ENCODE data around the gene IHH.

GRCh38 chr2:219057709-219058540 is 2.8 kb downstream of the IHH start:
- TF ChIP-seq, protein P1, sequence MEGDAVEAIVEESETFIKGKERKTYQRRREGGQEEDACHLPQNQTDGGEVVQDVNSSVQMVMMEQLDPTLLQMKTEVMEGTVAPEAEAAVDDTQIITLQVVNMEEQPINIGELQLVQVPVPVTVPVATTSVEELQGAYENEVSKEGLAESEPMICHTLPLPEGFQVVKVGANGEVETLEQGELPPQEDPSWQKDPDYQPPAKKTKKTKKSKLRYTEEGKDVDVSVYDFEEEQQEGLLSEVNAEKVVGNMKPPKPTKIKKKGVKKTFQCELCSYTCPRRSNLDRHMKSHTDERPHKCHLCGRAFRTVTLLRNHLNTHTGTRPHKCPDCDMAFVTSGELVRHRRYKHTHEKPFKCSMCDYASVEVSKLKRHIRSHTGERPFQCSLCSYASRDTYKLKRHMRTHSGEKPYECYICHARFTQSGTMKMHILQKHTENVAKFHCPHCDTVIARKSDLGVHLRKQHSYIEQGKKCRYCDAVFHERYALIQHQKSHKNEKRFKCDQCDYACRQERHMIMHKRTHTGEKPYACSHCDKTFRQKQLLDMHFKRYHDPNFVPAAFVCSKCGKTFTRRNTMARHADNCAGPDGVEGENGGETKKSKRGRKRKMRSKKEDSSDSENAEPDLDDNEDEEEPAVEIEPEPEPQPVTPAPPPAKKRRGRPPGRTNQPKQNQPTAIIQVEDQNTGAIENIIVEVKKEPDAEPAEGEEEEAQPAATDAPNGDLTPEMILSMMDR (IDR thresholded peaks at IDR 0.05 in 2 of 3, conservative IDR thresholded peaks at IDR 0.05 in 1 of 3; ENCODE audit: borderline replicate concordance in 1 of 3, insufficient read depth in 1 of 3, low read depth in 2 of 3, low read length in 2 of 3) = peak; percentile 83 to 92 (median 87)
- TF ChIP-seq POLR2A (IDR thresholded peaks at IDR 0.05; ENCODE audit: borderline replicate concordance, extremely low read depth, insufficient read depth, insufficient read length) = no peak
